Sciatic nerve (tissue), 2 donors: ENCODE measurements around the gene GTF3C1. TPM values are rescaled to one million over a fixed set of nuclear protein-coding genes. Genes with fewer than 3 reads are reported as not detected.
"Not testable (repeated sequence)": the region's sequence is repeated elsewhere in the genome, so short reads cannot be mapped to it uniquely, and the experiment has no call there.

Experiments used
- ATAC-seq: fragments of 200-7000 bp; cut with Tn5 transposase; one replicate; pipeline ENCODE4 v1.9.1; 2020; ENCODE audit warnings: mild to moderate bottlenecking, moderate library complexity
- DNase-seq: peaks from one replicate; pipeline ENCODE4 v3.0.0-alpha.2; 2020; ENCODE audit warnings: low spot score
- intact Hi-C: fragments of 100-400 bp; cut with DNase I; formaldehyde crosslinking; loops from one replicate; pipeline ENCODE4 v1.14.2; 2022
- total RNA-seq: library from RNA; stranded (reverse); fragmentation: NEBNext Ultra II Directional; extraction: Animal tissue kit (Norgen Biotek cat#: 25700); gene quantifications from one replicate; pipeline ENCODE4 v1.2.1, GENCODE V29; 2021
- donor health status: DM: no; HTN: no; CAD: no.
- donor health status: DM: no; HTN: no; CAD: no.

GTF3C1 gene
- total RNA-seq, 1 donor from 2014 or later = 54.0 TPM

- ATAC-seq (no peak), DNase-seq (no peak)
- intact Hi-C loops = no loop called here
Observed at GRCh38 chr16:27460213-27460612, 89.5 kb downstream of the GTF3C1 start.

- DNase-seq (no peak), ATAC-seq (no peak)
- intact Hi-C loops = loop anchor here (5.0 kb wide), 1 partner anchor 307 kb away; no protein-coding TSS in a partner anchor
Observed at GRCh38 chr16:27458987-27459688, 90.6 kb downstream of the GTF3C1 start.

DNA sequence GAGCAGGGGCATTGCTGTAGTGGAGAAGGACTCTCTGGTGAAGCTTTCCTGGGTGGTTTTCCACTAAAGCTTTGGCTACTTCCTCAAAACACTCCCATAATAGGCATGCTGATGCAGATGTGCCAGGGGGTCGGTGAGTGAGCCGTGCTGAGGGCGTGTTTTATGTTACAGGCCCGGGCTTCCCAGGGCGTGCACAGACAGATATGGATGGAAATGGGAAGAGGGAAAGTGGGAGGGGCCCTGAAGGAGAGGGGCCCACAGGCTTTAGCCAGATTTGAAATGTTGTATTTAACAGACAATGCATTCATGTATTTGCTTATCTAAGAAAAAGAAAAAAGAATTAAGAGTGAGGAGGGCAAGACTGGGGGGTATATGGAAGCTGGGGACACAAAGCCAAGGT is 91.5 kb downstream of the GTF3C1 start:
- DNase-seq (no peak), ATAC-seq (no peak)
- intact Hi-C loops = loop anchor here (5.0 kb wide), 1 partner anchor 306 kb away; no protein-coding TSS in a partner anchor

- DNase-seq, ATAC-seq: not testable (repeated sequence)
- intact Hi-C loops = loop anchor here (5.0 kb wide), 1 partner anchor 305 kb away; no protein-coding TSS in a partner anchor
Observed at GRCh38 chr16:27457605-27457900, 92.2 kb downstream of the GTF3C1 start.

DNA sequence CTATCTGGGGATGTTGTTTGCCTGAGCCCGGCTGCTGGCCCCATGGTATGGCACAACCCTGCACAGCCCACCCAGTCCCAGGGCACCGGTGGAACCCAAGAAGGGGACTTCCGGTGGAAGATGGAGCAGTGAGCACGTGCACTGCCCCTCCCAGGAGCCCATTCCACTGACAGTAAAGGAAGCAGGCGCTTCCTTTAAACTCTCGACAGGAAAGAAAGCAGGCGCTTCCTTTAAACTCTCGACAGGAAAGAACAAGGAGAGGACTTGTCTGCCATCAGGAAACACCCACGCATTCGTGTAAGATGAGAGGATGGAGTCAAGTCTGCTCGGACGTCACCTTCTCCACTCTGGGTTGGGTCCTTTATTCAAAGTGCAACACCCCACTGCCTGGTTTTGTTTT is 94.0 kb downstream of the GTF3C1 start:
- ATAC-seq = no peak
- intact Hi-C loops = loop anchor here (5.0 kb wide), 1 partner anchor 303 kb away; no protein-coding TSS in a partner anchor
- no peak for DNase-seq

GRCh38 chr16:27453494-27453825 is 96.3 kb downstream of the GTF3C1 start:
- intact Hi-C loops = no loop called here
- DNase-seq (no peak), ATAC-seq (no peak)

DNA sequence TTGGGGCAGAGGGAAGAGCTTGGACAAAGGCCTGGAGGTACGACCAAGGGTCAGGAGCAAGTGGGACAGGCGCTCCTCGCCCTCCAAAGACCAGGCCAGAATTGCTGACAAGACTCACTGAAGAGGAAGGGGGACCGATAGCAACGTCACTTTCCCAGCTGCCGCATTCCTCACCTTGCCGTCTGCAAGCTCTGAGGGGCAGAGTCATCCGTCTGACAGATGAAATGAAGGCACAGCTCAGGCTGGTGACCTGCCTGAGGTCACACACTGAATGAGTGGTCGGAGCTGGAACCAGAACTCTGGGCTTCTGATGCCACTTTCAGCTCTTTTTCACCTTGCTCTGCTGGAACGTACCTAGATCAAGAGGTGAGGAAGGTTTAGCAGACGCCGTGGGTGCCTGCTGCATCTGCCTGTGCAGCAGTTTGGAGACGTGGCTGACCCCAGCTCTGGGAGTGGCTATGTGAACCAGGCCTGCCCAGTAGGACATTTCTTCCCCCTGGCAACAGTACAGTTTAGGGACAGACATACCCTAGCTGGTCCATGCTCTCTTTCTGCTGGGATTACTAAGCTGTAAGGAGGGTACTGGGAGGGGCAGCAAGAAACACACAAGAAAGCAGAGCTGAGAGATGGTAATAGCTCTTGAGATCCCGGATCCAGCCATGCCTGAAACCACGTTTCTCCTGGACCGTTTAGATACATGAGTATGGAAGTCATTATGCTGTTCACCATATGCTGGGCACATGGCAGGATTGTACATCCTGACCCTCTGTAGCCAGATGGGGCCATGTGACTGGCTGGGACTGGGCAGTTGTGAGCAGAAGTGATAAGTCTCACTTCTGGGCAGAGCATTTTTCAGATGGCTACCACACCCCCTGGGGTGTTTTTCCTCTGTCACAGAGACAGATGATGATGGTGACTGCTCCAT is 96.9 kb downstream of the GTF3C1 start:
- intact Hi-C loops = no loop called here
- no peak for ATAC-seq
- DNase-seq = no peak

DNA sequence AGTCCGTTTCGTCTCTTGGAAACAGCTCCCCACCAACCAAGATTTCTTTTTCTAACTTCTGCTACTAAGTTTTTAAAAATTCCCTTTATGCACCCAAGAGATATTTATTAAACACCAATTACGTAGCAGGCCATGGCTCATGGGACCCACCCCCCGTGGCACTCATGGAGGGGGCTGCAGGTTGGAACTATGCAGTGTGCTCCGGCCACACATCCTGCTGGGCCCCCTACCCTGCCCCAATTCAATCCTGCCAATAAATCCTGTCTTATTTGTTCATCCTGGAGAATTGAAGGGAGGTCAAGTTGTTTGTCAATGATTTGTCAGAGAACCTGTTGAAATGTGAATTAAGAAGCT is 99.5 kb downstream of the GTF3C1 start:
- intact Hi-C loops = no loop called here
- ATAC-seq (no peak), DNase-seq (no peak)

DNA sequence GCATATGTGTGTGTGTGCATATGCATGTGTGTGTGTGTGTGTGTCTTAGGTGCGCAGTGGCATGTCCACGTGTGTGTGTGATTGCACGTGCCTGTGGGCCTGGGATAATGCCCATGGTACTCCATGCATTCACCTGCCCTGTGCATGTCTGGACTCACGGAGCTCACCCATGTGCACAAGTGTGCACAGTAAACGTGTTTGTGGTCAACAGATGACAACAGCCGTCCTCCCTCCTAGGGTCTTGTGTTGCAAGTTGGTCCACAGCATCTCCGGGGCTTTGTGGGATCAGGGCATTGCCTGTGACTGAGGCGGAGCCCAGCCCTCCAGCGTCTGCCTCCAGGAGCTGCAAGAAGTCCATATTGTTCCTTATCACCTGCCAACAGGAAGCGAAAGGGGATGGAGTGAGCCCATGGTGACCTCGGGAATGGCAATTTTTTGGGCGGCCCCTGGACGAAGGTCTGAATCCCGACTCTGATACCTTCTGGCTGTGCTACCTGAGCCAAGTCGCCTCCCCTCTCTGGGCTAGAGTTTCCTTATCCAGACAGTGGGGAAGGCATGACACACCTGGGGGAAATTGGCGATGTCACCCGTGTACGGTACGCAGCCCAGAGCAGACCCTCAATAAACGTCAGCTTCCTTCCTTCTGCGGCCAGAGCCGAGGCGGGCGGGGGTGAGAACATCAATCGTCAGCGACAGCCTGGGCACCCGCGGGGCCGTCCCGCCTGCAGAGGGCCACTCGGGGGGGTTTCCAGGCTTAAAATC is 100.1 kb downstream of the GTF3C1 start:
- intact Hi-C loops = no loop called here
- DNase-seq (no peak), ATAC-seq (peak; percentile 13)

DNA sequence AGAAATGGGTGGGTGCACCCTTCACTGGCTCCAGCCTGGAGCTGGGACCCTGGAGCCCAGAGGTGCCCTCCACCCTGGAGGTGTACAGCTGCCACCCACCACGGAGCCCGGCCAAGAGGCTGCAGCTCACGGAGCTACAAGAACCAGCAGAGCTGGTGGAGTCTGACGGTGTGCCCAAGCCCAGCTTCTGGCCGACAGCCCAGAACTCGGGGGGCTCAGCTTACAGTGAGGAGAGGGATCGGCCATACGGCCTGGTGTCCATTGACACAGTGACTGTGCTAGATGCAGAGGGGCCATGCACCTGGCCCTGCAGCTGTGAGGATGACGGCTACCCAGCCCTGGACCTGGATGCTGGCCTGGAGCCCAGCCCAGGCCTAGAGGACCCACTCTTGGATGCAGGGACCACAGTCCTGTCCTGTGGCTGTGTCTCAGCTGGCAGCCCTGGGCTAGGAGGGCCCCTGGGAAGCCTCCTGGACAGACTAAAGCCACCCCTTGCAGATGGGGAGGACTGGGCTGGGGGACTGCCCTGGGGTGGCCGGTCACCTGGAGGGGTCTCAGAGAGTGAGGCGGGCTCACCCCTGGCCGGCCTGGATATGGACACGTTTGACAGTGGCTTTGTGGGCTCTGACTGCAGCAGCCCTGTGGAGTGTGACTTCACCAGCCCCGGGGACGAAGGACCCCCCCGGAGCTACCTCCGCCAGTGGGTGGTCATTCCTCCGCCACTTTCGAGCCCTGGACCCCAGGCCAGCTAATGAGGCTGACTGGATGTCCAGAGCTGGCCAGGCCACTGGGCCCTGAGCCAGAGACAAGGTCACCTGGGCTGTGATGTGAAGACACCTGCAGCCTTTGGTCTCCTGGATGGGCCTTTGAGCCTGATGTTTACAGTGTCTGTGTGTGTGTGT is 100.9 kb downstream of the GTF3C1 start:
- DNase-seq (no peak), ATAC-seq (no peak)
- intact Hi-C loops = no loop called here

- no peak for DNase-seq
- no peak for ATAC-seq
- intact Hi-C loops = no loop called here
Observed at GRCh38 chr16:27447301-27447700, 102.4 kb downstream of the GTF3C1 start.

- ATAC-seq = no peak
- DNase-seq = no peak
- intact Hi-C loops = no loop called here
Observed at GRCh38 chr16:27446721-27447120, 103.0 kb downstream of the GTF3C1 start.

GRCh38 chr16:27445502-27446175 is 104.1 kb downstream of the GTF3C1 start:
- intact Hi-C loops = no loop called here
- ATAC-seq (no peak), DNase-seq (no peak)

DNA sequence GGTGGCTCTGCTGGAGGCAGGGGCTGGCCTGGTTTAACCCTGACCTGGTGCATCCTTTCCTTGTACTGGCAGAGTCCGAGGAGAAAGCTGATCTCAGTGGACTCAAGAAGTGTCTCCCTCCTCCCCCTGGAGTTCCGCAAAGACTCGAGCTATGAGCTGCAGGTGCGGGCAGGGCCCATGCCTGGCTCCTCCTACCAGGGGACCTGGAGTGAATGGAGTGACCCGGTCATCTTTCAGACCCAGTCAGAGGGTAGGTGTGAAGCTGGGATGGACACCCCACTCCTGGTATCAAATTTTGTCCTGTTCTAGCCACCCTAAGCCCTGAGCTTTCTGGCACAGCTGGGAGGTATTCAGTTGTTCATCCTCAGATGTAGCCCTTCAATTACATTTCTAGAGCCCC is 105.2 kb downstream of the GTF3C1 start:
- intact Hi-C loops = no loop called here
- no peak for ATAC-seq
- DNase-seq = no peak

- intact Hi-C loops = no loop called here
- no peak for DNase-seq
- ATAC-seq = no peak
Observed at GRCh38 chr16:27444015-27444414, 105.7 kb downstream of the GTF3C1 start.

GRCh38 chr16:27441998-27442397 is 107.7 kb downstream of the GTF3C1 start:
- DNase-seq = no peak
- intact Hi-C loops = no loop called here
- ATAC-seq = no peak

GRCh38 chr16:27441276-27441675 is 108.4 kb downstream of the GTF3C1 start:
- ATAC-seq = no peak
- intact Hi-C loops = no loop called here
- no peak for DNase-seq

DNA sequence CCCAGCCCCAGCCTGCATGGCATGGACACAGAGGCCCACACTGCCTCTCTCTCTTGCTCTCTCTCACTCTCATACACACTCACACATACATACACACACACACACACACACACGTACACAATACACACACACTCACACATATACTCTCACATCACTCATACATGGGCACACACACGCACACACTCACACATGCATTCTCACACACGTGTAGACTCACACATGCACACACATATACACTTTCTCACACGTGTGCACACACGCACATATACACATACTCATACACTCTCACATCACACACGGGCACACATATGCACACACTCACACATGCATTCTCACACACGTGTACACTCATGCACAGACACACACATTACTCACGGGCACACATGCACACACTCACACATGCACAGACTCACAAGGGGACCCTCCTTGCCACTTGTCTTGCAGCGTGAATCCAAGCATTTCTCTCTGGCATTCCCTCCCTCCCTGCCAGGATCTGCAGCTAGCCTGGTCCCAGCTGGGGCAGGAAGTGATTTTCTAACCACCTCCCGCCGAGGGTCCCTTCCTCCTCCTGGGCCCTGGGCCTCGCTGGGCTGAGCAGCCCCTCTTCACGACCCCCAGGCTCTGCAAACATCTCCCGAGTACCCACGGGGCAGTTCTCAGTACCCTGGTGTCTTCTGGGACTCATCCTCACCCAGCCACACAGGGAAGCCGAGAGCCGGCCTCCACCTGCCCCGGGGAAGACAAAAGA is 110.3 kb downstream of the GTF3C1 start:
- no peak for ATAC-seq
- DNase-seq = peak; percentile 6
- intact Hi-C loops = no loop called here
